ENCODE results near the gene SEMA4B. TPM values are rescaled to one million over a fixed set of nuclear protein-coding genes. Genes with fewer than 3 reads are reported as not detected.
A peak's percentile ranks its signal among the peaks of the same experiment; 100 is the strongest.

SEMA4B gene
- total and polyA plus RNA-seq, 9 of the 15 experiments (the other 6 are each of a cell fraction or from before 2014, with no cell fraction given), result 1.3 to 33.6 (median 11.0) TPM

DNA sequence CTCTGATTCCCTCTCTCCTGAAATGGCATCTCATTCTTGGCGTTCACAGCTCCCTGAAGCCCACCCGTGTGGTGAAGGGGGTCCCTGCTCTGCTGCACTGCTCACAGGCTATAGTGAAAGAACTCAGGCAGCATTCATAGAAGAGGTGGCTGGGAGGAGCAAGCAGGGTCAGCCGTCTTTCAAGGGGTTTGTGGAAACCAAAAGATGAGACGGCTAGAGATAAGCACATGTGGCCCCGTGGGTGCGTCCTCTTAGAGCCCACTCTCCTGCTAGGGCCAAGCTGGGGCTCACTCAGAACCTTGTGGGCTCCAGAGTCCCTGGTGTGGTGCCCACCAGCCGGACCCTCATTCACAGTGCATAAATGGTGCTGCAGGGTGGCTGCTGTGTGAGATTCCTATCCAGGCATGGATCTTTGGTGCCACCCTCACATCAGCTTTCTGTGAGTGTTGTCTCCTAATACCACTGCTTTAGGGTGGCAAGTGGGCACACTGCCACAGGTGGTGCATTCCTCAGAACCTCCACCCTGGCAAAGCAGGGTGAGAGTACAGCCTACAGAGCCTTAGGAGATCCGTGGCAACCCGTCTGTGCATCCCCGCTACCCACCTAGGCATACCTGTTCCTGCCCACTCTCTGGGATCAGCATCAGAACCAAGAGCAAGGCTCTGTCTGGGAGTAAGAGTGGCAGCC is 11.2 kb upstream of the SEMA4B start (continued):
- TF ChIP-seq CBFA2T3 (IDR thresholded peaks at IDR 0.05) (peak; percentile 41), FOXJ3 (CRISPR knock-in tag; IDR thresholded peaks at IDR 0.05) (no peak), TCF3 (CRISPR knock-in tag; IDR thresholded peaks at IDR 0.05) (peak; percentile 24), ZNF239 (CRISPR knock-in tag; IDR thresholded peaks at IDR 0.05) (no peak), ZBTB7A (IDR thresholded peaks at IDR 0.05; ENCODE audit: borderline replicate concordance, control insufficient read depth, low read depth, low read length) (peak; percentile 82; the same call in 1 of the 2 replicates), MEIS2 (IDR thresholded peaks at IDR 0.05; ENCODE audit: partially characterized antibody) (peak; percentile 21), ARNT (IDR thresholded peaks at IDR 0.05) (no peak), ARID1B (IDR thresholded peaks at IDR 0.05) (peak; percentile 49; the same call in 1 of the 2 replicates), L3MBTL2 (IDR thresholded peaks at IDR 0.05) (0 out of 2 replicates have a peak, but pooled peaks have one; percentile 22)
- TF ChIP-seq, protein P1, sequence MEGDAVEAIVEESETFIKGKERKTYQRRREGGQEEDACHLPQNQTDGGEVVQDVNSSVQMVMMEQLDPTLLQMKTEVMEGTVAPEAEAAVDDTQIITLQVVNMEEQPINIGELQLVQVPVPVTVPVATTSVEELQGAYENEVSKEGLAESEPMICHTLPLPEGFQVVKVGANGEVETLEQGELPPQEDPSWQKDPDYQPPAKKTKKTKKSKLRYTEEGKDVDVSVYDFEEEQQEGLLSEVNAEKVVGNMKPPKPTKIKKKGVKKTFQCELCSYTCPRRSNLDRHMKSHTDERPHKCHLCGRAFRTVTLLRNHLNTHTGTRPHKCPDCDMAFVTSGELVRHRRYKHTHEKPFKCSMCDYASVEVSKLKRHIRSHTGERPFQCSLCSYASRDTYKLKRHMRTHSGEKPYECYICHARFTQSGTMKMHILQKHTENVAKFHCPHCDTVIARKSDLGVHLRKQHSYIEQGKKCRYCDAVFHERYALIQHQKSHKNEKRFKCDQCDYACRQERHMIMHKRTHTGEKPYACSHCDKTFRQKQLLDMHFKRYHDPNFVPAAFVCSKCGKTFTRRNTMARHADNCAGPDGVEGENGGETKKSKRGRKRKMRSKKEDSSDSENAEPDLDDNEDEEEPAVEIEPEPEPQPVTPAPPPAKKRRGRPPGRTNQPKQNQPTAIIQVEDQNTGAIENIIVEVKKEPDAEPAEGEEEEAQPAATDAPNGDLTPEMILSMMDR (IDR thresholded peaks at IDR 0.05 in 2 of 3, conservative IDR thresholded peaks at IDR 0.05 in 1 of 3; ENCODE audit: insufficient read depth in 2 of 3, low read depth in 1 of 3, low read length in 3 of 3), result no peak
- TF ChIP-seq, protein P2, sequence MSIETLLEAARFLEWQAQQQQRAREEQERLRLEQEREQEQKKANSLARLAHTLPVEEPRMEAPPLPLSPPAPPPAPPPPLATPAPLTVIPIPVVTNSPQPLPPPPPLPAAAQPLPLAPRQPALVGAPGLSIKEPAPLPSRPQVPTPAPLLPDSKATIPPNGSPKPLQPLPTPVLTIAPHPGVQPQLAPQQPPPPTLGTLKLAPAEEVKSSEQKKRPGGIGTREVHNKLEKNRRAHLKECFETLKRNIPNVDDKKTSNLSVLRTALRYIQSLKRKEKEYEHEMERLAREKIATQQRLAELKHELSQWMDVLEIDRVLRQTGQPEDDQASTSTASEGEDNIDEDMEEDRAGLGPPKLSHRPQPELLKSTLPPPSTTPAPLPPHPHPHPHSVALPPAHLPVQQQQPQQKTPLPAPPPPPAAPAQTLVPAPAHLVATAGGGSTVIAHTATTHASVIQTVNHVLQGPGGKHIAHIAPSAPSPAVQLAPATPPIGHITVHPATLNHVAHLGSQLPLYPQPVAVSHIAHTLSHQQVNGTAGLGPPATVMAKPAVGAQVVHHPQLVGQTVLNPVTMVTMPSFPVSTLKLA (conservative IDR thresholded peaks at IDR 0.05), result 0 out of 4 replicates have a peak, but pooled peaks of 1 of the 2 experiments have one; percentile 25
- TF ChIP-seq, protein P3, sequence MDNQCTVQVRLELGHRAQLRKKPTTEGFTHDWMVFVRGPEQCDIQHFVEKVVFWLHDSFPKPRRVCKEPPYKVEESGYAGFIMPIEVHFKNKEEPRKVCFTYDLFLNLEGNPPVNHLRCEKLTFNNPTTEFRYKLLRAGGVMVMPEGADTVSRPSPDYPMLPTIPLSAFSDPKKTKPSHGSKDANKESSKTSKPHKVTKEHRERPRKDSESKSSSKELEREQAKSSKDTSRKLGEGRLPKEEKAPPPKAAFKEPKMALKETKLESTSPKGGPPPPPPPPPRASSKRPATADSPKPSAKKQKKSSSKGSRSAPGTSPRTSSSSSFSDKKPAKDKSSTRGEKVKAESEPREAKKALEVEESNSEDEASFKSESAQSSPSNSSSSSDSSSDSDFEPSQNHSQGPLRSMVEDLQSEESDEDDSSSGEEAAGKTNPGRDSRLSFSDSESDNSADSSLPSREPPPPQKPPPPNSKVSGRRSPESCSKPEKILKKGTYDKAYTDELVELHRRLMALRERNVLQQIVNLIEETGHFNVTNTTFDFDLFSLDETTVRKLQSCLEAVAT (IDR thresholded peaks at IDR 0.05), result no peak
